Activated gamma-delta T cell treated with anti-CD3 and anti-CD28 coated beads, Interleukin-2, amount 50 U/mL, for 16 hours (primary cell): ENCODE data around the gene NELL2.

Experiments
- DNase-seq: peaks from one replicate; pipeline ENCODE4 v3.0.0-alpha.2; 2020; ENCODE audit warnings: low read depth

NELL2 gene

DNA sequence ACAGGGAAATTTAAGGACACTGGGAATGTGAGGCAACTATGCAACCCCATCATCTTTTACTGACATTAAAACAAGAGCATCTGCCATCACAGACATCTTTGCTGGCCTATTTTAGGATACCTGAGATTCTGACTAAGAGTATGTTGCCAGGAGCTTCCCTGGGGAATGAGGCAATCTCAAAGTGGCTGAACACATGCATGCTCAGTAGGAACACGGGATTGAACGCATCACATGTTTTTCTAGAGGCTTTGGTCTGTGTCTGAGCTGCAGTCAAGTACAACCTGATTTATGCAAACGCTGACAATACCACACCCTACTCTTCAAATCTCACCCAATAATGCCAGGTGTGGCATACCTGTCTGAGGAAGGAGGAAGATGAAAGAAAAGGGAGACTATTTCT is 416.5 kb downstream of the NELL2 start:
- DNase-seq, result no peak
